AG09309 (cell line): ENCODE data around the gene IARS1.

Experiments
- DNase-seq: peaks from one replicate; pipeline ENCODE4 v3.0.0-alpha.2; 2010; ENCODE audit warnings: low read depth
- H3K4me3 ChIP-seq: 2 replicates; pipeline ENCODE4 v1.5.1; 2011; ENCODE audit warnings: mild to moderate bottlenecking, low read depth, low read length, moderate library complexity; ENCODE audit not compliant: control insufficient read depth
- CTCF ChIP-seq: IDR thresholded peaks from 2 replicates; pipeline ENCODE4 v1.5.1; 2011; ENCODE audit warnings: mild to moderate bottlenecking, low read depth, low read length, inconsistent platforms; ENCODE audit not compliant: insufficient read depth, control insufficient read depth; ENCODE audit errors: missing control alignments

Gene IARS1

GRCh38 chr9:92327283-92327850 is 33.9 kb upstream of the IARS1 start:
- H3K4me3 ChIP-seq: no peak overlapping the region
- DNase-seq: no peak
- no peak for TF ChIP-seq CTCF

GRCh38 chr9:92325991-92326500 is 32.5 kb upstream of the IARS1 start:
- no peak for DNase-seq
- peak overlapping the region; percentile 80 for H3K4me3 ChIP-seq
- TF ChIP-seq CTCF: no peak

GRCh38 chr9:92325269-92325990 is 31.9 kb upstream of the IARS1 start, which contains the start of the genes CENPP and NOL8:
Gene CENPP (plus strand): TSS chr9:92325953.
Gene NOL8 (minus strand): TSS chr9:92325350. CDS start chr9:92324161, 1,189 bp downstream.
- peak; percentile 59 for DNase-seq
- no peak for TF ChIP-seq CTCF
- H3K4me3 ChIP-seq: peak within 1 kb of the TSS; percentile 80

- no peak for DNase-seq
- H3K4me3 ChIP-seq: peak overlapping the region; percentile 80
- no peak for TF ChIP-seq CTCF
Measured at GRCh38 chr9:92324889-92325268, 31.4 kb upstream of the IARS1 start.

DNA sequence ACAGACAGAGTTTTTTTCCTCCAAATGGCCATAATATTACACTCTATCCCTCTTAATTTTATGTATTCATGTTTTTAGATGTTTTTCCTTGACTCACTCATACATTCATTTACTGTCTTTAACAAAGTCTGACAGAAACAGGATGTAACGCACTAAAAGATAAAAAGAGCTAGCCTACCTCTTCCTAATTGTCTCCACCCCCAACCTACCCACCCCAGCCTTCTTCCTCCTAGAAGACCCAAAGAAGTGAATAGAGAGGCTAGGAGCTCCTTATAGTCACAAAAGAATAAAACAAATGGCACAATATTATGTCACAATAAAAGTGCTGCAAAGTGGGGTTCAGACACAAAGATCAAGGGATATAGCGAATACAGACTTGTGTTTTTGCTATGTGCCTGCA is 30.9 kb upstream of the IARS1 start:
- peak overlapping the region; percentile 80 for H3K4me3 ChIP-seq
- DNase-seq: no peak
- no peak for TF ChIP-seq CTCF

DNA sequence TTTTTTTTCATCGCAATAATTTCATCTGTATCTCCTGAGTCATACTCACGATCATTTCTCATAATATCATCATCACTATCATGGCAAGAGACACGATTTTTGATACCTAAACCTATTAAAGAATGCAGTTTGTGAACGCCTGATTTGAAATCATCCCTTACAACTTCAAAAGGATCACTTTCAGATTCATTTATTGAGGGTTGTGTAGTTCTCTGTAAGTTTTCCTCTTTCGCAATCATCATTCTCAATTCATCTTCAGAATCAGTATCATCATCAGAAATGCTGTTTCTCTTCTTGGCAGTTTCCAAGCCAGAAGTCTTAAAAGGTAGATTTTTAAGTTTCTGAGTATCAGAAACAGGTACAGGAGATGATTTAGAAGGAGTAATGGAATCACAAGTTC is 22.0 kb upstream of the IARS1 start:
- DNase-seq: no peak
- TF ChIP-seq CTCF: no peak
- no peak overlapping the region for H3K4me3 ChIP-seq
